ENCODE measurements around the gene GRIP1. TPM values are rescaled to one million over a fixed set of nuclear protein-coding genes. Genes with fewer than 3 reads are reported as not detected.

Gene GRIP1
- total RNA-seq, 4 donors from 2014 or later, result 14.3 to 319 (median 20.6) TPM

DNA sequence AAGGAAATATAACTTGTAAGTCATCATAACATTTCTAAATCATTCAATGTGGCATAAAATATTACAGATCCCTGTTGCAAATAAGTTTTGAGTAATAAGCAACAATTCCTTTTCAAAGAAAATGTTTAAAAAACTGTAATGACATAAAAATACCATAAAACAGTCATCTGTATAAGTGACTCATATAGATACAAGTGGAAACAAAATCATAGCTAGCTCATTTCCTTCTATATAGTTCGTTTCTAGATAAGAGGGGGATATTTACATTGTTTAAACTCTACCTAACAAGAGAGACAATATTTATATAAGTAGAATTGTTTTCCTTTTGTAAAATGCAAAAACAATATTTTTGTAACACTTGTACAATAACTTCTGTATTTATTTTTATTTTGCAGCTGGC is 148.9 kb downstream of the GRIP1 start:
- no peaks in the 10 kb centered on the region for H3K36me3 ChIP-seq
- H3K4me3 ChIP-seq, result no peak overlapping the region
- no peaks in the 10 kb centered on the region for H3K9me3 ChIP-seq
- no peaks in the 10 kb centered on the region for H3K27me3 ChIP-seq
- no peak overlapping the region for H3K27ac ChIP-seq
- H3K4me1 ChIP-seq, result no peaks in the 10 kb centered on the region
- 74% methylated on average over 1 of the region's 1 CpG for WGBS
- DNase-seq (ENCODE audit: low spot score in 2 of 2), result no peak
- TF ChIP-seq POLR2A (IDR thresholded peaks at IDR 0.05) (no peak), POLR2AphosphoS5 (IDR thresholded peaks at IDR 0.05) (no peak), EP300 (IDR thresholded peaks at IDR 0.05) (no peak)
- TF ChIP-seq, protein P1, sequence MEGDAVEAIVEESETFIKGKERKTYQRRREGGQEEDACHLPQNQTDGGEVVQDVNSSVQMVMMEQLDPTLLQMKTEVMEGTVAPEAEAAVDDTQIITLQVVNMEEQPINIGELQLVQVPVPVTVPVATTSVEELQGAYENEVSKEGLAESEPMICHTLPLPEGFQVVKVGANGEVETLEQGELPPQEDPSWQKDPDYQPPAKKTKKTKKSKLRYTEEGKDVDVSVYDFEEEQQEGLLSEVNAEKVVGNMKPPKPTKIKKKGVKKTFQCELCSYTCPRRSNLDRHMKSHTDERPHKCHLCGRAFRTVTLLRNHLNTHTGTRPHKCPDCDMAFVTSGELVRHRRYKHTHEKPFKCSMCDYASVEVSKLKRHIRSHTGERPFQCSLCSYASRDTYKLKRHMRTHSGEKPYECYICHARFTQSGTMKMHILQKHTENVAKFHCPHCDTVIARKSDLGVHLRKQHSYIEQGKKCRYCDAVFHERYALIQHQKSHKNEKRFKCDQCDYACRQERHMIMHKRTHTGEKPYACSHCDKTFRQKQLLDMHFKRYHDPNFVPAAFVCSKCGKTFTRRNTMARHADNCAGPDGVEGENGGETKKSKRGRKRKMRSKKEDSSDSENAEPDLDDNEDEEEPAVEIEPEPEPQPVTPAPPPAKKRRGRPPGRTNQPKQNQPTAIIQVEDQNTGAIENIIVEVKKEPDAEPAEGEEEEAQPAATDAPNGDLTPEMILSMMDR (IDR thresholded peaks at IDR 0.05), result no peak

DNA sequence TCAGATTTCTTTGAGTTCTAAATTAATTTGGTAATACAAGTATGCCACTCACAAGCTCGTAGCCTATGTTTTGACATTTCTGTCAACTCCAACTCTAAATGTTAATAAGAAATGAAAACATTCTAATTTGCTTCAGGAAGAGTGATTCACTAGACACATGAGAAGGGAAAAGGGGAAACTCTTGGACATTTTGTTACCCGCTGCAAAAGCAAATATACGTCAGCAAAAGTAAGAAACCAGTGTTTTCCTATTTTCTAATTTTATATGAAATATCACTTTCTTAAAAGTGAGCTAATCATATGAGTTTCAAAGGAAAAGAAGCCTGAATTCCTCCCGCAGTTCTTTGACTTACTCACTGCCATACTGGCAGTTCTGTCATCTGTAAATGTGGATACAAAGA is 162.3 kb downstream of the GRIP1 start:
- no peak for TF ChIP-seq EP300 (IDR thresholded peaks at IDR 0.05)
- TF ChIP-seq, protein P1 (IDR thresholded peaks at IDR 0.05), result no peak

DNA sequence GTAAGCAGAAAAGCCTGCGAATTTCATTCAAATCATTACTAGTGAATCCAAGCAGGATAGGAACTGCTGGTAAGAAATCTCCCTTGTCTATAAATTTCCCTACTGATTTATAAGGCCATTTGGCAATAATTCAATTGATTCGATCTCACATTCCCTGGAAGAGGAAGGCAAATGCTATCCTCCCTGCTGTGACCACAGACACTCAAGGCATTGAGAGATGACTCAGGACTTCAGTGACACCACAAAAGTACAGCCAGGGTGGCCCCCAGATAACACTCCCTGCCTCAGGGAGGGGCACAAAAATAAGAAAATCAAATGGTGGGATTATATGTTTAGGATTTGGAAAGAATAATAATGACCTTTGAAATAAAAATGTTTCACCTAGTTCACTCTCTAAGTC is 162.7 kb downstream of the GRIP1 start:
- H3K4me1 ChIP-seq, result no peaks in the 10 kb centered on the region
- no peak overlapping the region for H3K4me3 ChIP-seq
- DNase-seq (ENCODE audit: low spot score in 2 of 2), result no peak
- H3K9me3 ChIP-seq, result no peaks in the 10 kb centered on the region
- TF ChIP-seq POLR2A (IDR thresholded peaks at IDR 0.05), result no peak
- no peak for TF ChIP-seq POLR2AphosphoS5 (IDR thresholded peaks at IDR 0.05)
- no peak for TF ChIP-seq EP300 (IDR thresholded peaks at IDR 0.05)
- TF ChIP-seq, protein P1 (IDR thresholded peaks at IDR 0.05), result no peak
- no peaks in the 10 kb centered on the region for H3K36me3 ChIP-seq
- H3K27me3 ChIP-seq, result no peaks in the 10 kb centered on the region
- 58% methylated on average over 2 of the region's 2 CpGs for WGBS
- H3K27ac ChIP-seq, result no peak overlapping the region

More for the DNA sequence above, 162.3 kb downstream of the GRIP1 start:
- H3K4me1 ChIP-seq, result no peaks in the 10 kb centered on the region
- WGBS, result 64% methylated on average over 4 of the region's 4 CpGs
- no peak overlapping the region for H3K27ac ChIP-seq
- H3K9me3 ChIP-seq, result no peaks in the 10 kb centered on the region
- no peak for DNase-seq (ENCODE audit: low spot score in 2 of 2)
- H3K4me3 ChIP-seq, result no peak overlapping the region
- no peaks in the 10 kb centered on the region for H3K36me3 ChIP-seq
- H3K27me3 ChIP-seq, result no peaks in the 10 kb centered on the region

DNA sequence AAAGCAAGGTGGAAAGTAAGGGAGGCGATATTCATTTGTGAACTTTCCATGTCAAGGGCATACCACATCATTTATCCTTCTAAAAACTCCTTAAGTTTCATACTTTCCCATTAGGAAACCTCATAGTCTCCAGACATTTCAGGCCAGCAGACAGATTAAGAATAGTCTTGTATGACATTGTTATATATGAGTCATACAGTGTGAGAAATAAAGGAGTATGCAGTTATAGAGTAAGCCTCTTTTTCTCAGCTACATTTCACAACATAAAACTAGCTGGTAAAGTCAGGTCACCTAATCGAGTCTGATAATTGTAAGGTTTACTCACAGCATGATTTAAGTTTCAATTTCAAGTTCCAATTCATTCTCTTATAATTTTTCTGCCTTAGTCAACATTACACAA is 164.3 kb downstream of the GRIP1 start:
- Histone ChIP-seq H3K27ac (no peak overlapping the region), H3K27me3 (no peaks in the 10 kb centered on the region), H3K36me3 (no peaks in the 10 kb centered on the region), H3K4me1 (no peaks in the 10 kb centered on the region), H3K4me3 (no peak overlapping the region), H3K9me3 (no peaks in the 10 kb centered on the region)
- TF ChIP-seq POLR2AphosphoS5 (IDR thresholded peaks at IDR 0.05) (no peak), EP300 (IDR thresholded peaks at IDR 0.05) (no peak), POLR2A (IDR thresholded peaks at IDR 0.05) (no peak)
- TF ChIP-seq, protein P1 (IDR thresholded peaks at IDR 0.05), result no peak
- no peak for DNase-seq (ENCODE audit: low spot score in 2 of 2)
- WGBS, result 46% methylated on average over 2 of the region's 2 CpGs

DNA sequence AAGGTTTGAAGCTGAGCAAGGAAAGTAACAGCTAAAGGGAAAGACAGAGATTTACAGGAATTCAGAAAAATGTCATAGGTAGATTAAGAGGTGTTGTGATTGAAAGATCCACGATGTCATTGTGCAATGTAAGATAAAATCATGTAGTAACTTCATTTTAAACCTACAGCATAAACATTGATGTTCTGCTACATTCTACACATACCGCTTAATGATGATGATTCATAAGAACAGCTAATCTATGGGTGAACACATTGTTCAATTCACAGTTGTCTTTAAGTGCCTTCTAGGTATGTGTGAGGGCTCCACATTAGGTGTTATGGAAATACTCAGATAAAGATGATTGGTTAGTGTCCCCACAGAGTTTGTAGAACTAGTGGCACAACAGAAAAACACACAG is 170.9 kb downstream of the GRIP1 start:
- Histone ChIP-seq H3K4me3 (no peak overlapping the region), H3K9me3 (no peaks in the 10 kb centered on the region), H3K27ac (no peak overlapping the region), H3K4me1 (no peaks in the 10 kb centered on the region), H3K27me3 (no peaks in the 10 kb centered on the region), H3K36me3 (no peaks in the 10 kb centered on the region)
- no peak for DNase-seq (ENCODE audit: low spot score in 2 of 2)
- 73% methylated on average over 2 of the region's 2 CpGs for WGBS
- TF ChIP-seq, protein P1 (IDR thresholded peaks at IDR 0.05), result no peak
- TF ChIP-seq EP300 (IDR thresholded peaks at IDR 0.05) (no peak), POLR2AphosphoS5 (IDR thresholded peaks at IDR 0.05) (no peak), POLR2A (IDR thresholded peaks at IDR 0.05) (no peak)
